ENCODE data around the gene THSD4. TPM values are rescaled to one million over a fixed set of nuclear protein-coding genes. Genes with fewer than 3 reads are reported as not detected.
A peak's percentile ranks its signal among the peaks of the same experiment; 100 is the strongest.

The THSD4 gene
- total and polyA plus RNA-seq, 2 of the 4 experiments (the other 2 are of a cell fraction) = 25.5 to 31.1 TPM

DNA sequence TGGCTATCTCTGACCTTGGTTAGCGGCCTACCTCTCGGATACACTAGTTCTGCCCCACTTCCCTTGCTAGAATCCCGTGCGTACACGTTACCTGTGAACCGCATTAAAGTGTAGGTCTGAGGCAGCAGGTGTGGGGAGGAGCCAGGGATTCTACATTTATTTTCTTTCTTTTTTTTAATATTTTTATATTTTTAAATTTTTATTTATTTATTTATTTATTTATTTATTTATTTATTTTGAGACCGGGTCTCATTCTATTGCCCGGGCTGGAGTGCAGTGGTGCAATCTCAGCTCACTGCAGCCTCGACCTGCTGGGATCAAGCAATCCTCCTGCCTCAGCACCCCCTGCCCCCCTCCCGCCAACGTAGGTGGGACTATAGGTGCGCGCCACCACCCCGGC, 634.2 kb downstream of the THSD4 start:
- H2AK9ac ChIP-seq (replicated peaks; ENCODE audit: low read depth, low read length, poor library complexity) = no peak overlapping the region
- no peak overlapping the region for H3K14ac ChIP-seq (replicated peaks; ENCODE audit: low read depth, low read length)
- H3K56ac ChIP-seq (ENCODE audit: extremely low read depth, insufficient read depth, low read length) = no peak overlapping the region
- CTCF ChIA-PET = no interaction called here
- no peak overlapping the region for H2BK120ac ChIP-seq (ENCODE audit: low read depth, low read length)
- no peak overlapping the region for H3K9ac ChIP-seq (ENCODE audit: low read depth, low read length)
- DNase-seq = no peak
- H3K4me1 ChIP-seq (ENCODE audit: control insufficient read depth, insufficient read depth, low read length) = peaks cover 13% of the 10 kb centered on the region
- H4K20me1 ChIP-seq (ENCODE audit: insufficient read depth, low read length) = peaks cover 6% of the 10 kb centered on the region; the same call in 1 of the 2 replicates
- POLR2A ChIA-PET (ENCODE audit: unreplicated experiment) = no interaction called here
- H4K8ac ChIP-seq (ENCODE audit: low read depth in 2 of 2, low read length in 2 of 2) = no peak overlapping the region
- H4K5ac ChIP-seq (ENCODE audit: low read depth, low read length) = no peak overlapping the region
- no peak overlapping the region for H4K91ac ChIP-seq (ENCODE audit: insufficient read depth, low read depth, low read length)
- dilution Hi-C loops (cut with HindIII; ENCODE audit: low sequenced_read_pairs, unreplicated experiment) (no loop called here), intact Hi-C loops (cut with micrococcal nuclease) (no loop called here), in situ Hi-C loops (cut with MboI; ENCODE audit: low sequenced_read_pairs) (loop anchor here (5.0 kb wide), 1 partner anchor 408 kb away; no protein-coding TSS in a partner anchor)
- H3K4me3 ChIP-seq (ENCODE audit: insufficient read depth, low read depth, low read length) = no peak overlapping the region
- H3K27ac ChIP-seq (ENCODE audit: insufficient read depth, low read length) = no peak overlapping the region
- no peak overlapping the region for H2BK20ac ChIP-seq (ENCODE audit: low read depth, low read length)
- no peaks in the 10 kb centered on the region for H3K27me3 ChIP-seq (ENCODE audit: control insufficient read depth, insufficient read depth, low read length)
- no peak overlapping the region for H3K18ac ChIP-seq (ENCODE audit: low read depth, low read length)
- 0 out of 3 replicates have a peak overlapping the region, but pooled peaks have one; percentile 0 for H2BK15ac ChIP-seq (ENCODE audit: low read depth, low read length)
- no peak for TF ChIP-seq CHD1 (IDR thresholded peaks at IDR 0.05; ENCODE audit: low read depth, low read length)
- TF ChIP-seq, protein P1, sequence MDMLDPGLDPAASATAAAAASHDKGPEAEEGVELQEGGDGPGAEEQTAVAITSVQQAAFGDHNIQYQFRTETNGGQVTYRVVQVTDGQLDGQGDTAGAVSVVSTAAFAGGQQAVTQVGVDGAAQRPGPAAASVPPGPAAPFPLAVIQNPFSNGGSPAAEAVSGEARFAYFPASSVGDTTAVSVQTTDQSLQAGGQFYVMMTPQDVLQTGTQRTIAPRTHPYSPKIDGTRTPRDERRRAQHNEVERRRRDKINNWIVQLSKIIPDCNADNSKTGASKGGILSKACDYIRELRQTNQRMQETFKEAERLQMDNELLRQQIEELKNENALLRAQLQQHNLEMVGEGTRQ (IDR thresholded peaks at IDR 0.05; ENCODE audit: low read depth, low read length) = no peak
- TF ChIP-seq RFX5 (IDR thresholded peaks at IDR 0.05; ENCODE audit: low read depth, low read length) = no peak
- TF ChIP-seq POLR2A (IDR thresholded peaks at IDR 0.05; ENCODE audit: low read depth, low read length) = no peak
- no peak for TF ChIP-seq RAD21 (IDR thresholded peaks at IDR 0.05; ENCODE audit: low read length)
- no peak for TF ChIP-seq MXI1 (IDR thresholded peaks at IDR 0.05; ENCODE audit: borderline replicate concordance, low read depth, low read length)
- TF ChIP-seq RCOR1 (IDR thresholded peaks at IDR 0.05; ENCODE audit: insufficient replicate concordance, low read length) = no peak
- TF ChIP-seq NFE2L2 (IDR thresholded peaks at IDR 0.05; ENCODE audit: low read depth, low read length) = no peak
- TF ChIP-seq, protein P2, sequence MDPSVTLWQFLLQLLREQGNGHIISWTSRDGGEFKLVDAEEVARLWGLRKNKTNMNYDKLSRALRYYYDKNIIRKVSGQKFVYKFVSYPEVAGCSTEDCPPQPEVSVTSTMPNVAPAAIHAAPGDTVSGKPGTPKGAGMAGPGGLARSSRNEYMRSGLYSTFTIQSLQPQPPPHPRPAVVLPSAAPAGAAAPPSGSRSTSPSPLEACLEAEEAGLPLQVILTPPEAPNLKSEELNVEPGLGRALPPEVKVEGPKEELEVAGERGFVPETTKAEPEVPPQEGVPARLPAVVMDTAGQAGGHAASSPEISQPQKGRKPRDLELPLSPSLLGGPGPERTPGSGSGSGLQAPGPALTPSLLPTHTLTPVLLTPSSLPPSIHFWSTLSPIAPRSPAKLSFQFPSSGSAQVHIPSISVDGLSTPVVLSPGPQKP (IDR thresholded peaks at IDR 0.05; ENCODE audit: borderline replicate concordance, low read depth, low read length) = no peak
- TF ChIP-seq FOS (IDR thresholded peaks at IDR 0.05; ENCODE audit: low read depth, low read length) = no peak
- TF ChIP-seq MAZ (IDR thresholded peaks at IDR 0.05; ENCODE audit: borderline replicate concordance, low read depth, low read length) = no peak
- TF ChIP-seq, protein P3, sequence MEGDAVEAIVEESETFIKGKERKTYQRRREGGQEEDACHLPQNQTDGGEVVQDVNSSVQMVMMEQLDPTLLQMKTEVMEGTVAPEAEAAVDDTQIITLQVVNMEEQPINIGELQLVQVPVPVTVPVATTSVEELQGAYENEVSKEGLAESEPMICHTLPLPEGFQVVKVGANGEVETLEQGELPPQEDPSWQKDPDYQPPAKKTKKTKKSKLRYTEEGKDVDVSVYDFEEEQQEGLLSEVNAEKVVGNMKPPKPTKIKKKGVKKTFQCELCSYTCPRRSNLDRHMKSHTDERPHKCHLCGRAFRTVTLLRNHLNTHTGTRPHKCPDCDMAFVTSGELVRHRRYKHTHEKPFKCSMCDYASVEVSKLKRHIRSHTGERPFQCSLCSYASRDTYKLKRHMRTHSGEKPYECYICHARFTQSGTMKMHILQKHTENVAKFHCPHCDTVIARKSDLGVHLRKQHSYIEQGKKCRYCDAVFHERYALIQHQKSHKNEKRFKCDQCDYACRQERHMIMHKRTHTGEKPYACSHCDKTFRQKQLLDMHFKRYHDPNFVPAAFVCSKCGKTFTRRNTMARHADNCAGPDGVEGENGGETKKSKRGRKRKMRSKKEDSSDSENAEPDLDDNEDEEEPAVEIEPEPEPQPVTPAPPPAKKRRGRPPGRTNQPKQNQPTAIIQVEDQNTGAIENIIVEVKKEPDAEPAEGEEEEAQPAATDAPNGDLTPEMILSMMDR (conservative IDR thresholded peaks at IDR 0.05; ENCODE audit: low read depth, low read length) = no peak
- TF ChIP-seq MAFK (IDR thresholded peaks at IDR 0.05; ENCODE audit: low read depth, low read length) = no peak
- no peak for TF ChIP-seq SMC3 (IDR thresholded peaks at IDR 0.05; ENCODE audit: low read depth, low read length)
- no peak for TF ChIP-seq BHLHE40 (IDR thresholded peaks at IDR 0.05; ENCODE audit: low read depth, low read length)
- TF ChIP-seq CEBPB (IDR thresholded peaks at IDR 0.05; ENCODE audit: low read depth, low read length) = no peak
- peaks cover 0 to 11% of the 10 kb centered on the region in 2 experiments; a peak in 2 of 4 replicates for H3K79me1 ChIP-seq (ENCODE audit: low read depth in 1 of 2, low read length in 2 of 2)
- H3K9me1 ChIP-seq (ENCODE audit: insufficient read depth, low read length) = peaks cover 17% of the 10 kb centered on the region
- 0 out of 2 replicates have a peak overlapping the region, but pooled peaks have one; percentile 23 for H2AK5ac ChIP-seq (ENCODE audit: low read depth, low read length)
- 93% methylated on average over 3 of the region's 14 CpGs; no CpG with 5 or more reads in 1 of the 2 experiments for WGBS, 2 experiments (ENCODE audit: extremely low coverage in 2 of 2, insufficient read length in 1 of 2)
- BruUV-seq (replicated peaks) = no TSS peak
- H2AFZ ChIP-seq (replicated peaks; ENCODE audit: low read length, poor library complexity) = no peak overlapping the region
- no peaks in the 10 kb centered on the region for H3K9me3 ChIP-seq (ENCODE audit: control insufficient read depth, insufficient read depth, low read length)
- H3K4me2 ChIP-seq (ENCODE audit: low read depth, low read length) = no peak overlapping the region
- no peak overlapping the region for H3K23ac ChIP-seq (ENCODE audit: low read depth, low read length)
- H3K36me3 ChIP-seq (ENCODE audit: control insufficient read depth, insufficient read depth, low read length) = peaks cover 31% of the 10 kb centered on the region
- ATAC-seq (ENCODE audit: low read depth) = no peak
- H2BK5ac ChIP-seq (ENCODE audit: low read depth, low read length, poor library complexity, severe bottlenecking) = no peak overlapping the region
- H3K4ac ChIP-seq (ENCODE audit: low read depth, low read length) = no peak overlapping the region

Data from IMR-90 (cell line).